NCI-H2227 (cell line): ENCODE data around the gene ABCC3.
A peak's percentile ranks its signal among the peaks of the same experiment; 100 is the strongest.

ENCODE experiments used
- DNase-seq: peaks from one replicate; lab custom pipeline; 2025; ENCODE audit not compliant: unreplicated experiment; lab: John Stamatoyannopoulos, UW

The ABCC3 gene

DNA sequence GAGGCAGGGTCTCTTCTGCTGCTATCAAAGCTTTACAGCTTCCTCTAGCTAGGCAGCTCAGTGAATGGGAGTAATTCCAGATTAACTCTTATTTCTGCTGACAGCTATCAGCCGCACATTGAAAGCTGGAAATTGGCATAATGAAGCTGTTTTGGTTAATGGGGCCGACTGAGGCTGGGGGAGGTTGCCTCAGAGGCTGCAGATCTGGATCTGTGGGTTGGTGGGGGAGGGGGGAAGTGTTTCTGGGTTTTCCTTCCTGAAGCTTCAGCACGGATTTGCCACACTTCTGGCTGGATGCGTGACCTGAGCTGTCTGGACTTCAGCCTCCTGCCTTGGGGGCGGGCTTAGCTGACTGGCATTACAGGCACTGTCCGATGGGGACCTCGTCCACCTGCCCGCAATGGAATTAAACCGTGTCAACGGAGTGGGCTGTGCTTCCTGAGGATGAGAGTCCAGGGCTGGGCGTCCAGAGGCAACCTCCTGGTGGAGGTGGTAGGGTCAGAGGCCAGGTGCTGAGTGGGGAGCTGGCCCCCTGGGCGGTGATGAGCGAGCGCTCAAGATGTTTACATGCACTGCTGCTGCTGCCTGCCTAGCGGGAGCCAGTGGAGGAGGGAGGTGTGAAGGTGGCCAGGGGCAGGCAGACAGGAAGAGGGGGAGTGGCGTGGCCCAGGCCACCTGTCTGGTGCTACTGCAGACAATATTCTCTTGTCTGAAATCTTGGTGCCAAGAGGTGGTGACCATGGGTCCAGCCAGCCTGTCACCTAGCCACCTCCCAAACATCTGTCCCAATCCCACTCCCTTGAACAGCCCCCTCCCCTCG, 6.7 kb upstream of the ABCC3 start:
- peak; percentile 65 for DNase-seq

DNA sequence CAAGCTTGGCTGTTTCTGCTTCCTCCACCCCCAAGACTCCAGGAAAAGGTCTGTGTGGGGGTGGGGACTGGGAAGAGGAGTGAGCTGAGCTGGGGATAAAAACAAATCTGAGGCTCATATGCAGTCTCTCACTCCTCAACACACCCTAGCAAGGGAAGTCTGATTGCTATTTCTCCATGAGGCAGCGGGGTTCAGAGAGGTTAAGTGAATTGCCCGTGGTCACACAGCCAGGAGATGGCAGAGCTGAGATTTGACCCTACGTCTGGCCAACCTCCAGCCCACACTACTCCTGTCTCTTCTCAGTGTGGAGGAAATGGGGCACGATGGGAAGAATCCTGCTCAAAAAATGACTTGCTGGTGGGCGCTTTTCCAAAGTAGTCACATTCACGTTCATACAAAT, 4.8 kb upstream of the ABCC3 start:
- no peak for DNase-seq

DNA sequence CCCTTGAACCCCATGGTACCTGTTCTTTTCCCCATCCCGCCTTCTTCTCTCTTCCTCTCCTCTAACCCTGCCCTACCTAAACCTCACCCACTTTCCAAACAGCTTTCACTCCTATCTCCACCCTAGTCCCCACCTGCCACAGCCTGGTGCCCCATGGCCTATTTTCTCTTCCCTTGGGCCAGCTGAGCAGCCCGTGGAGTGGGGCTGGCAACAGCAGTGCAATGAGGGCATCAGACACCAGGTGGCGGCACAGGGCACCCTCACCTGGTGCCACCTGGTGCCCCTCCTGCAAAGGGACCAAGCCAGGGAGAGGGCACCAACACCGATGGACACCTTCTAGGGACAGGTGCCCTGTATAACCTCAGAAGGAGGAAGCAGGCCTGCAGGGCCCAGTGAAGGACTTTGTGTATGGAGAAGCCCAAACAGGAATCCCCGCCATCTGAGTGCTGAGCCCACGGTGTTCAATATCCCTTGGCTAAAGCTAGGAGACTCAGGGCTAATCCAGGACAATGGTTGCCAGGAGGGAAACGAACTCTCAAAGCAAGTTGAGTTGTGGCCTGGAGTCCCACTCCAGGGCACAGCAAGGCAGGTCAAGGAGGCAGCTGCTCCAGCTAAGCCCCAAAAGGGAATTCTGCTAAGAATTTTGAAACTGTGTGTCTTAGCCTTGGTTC, 4.0 kb upstream of the ABCC3 start:
- peak; percentile 36 for DNase-seq

DNA sequence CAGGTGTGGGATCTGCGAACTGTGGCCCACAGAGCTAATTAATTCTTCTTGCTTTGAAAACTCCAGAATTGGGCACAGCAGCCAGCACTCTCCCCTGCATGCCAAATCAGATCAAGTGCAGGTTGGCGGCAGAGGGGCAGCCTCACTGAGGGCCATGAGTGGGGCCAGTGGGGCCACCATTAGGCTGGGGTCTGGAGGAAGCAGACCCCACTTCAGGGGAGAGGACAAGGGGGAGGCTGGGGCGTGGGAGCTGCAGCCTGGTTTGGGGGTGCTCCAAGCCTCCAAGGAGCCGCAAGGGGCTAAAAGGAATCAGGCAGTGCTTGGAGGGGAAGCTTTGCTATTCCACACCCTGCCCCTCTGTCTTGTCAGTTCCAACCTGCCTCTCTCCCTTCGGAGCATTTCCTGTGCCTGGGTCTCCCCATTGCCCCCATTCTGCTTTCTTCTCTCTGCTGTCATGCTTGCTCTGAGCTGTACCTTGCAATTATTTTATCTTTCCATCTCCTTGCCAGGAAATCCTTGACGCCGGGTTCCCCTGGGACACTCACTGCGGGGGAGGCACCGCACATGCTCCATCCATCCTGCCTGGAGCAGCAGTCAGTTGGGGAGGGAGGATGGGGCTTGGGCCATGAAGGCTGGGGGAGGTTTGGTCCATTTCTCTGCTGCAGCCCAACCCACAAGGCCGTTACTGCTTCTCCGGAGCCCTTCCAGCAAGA, 3.3 kb upstream of the ABCC3 start:
- DNase-seq = no peak

DNA sequence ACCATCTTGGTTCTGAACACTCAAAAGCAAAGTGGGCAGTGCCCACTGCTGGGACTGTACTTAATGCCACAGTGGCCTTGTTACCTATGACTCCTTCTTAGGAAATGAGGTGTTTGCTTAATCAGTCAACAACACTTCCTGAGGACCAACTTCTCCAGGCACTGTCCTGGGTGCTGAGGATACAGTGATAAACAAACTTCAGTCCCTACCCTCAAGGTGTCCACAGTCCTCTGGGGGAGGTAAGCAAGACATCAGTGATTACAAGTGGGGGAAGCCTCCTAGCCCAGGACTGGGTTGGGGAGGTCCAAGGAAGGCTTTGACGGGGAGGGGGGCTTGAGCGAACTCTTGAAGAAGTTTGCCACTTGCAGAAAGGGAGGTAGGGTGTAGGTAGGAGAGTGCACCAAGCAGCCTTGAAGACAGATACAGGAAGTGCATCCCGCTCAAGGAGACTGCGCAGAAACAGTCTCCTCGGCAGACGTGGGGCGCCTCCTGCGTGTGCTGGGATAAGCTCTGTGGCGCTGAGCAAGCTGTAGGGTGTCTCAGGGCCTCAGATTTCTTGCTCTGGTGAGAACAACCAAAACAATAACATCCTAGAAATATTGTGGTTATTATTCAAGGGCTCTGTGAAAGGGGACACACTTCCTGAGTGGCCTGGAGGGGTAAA, 2.6 kb upstream of the ABCC3 start:
- no peak for DNase-seq

DNA sequence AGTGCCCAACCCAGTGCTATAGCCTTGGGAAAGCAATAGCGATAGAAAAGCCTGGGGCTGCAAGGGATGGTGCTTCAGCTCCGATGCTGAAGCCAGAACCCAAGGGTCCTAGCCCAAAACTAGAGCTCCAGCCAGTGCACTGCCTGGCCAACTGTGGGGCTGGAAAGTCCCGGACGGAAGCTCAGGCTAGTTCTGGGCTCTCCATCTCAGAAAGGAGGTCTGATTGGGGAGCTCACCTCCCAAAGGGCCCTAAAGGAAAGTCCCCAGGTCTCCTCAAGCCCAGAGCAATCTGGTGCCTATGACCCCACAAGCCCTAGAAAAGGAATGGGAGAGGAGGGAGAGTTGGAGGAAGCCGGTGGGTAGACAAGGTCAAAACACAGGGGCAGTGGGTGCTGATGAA, 2.0 kb upstream of the ABCC3 start:
- no peak for DNase-seq

DNA sequence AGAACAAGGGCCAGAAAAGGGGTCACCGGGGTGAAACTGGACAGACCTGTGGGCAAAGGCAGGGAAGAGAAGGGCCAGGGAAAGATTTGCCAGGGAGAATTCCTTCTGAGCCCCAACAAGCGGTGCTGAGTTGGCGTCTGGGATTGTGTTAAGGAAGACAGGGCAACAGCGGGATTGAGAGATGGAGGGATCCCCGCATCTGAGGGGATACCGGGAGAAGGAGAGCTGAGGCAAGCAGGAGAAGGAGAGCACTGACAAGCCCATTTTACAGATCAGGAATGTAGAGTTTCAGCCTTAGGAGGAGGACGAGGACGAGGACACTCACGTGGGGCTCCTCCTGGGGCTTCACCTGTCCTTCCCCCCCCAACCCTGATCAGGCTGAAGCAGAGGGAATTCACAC, 998 bp upstream of the ABCC3 start:
- DNase-seq = no peak

DNA sequence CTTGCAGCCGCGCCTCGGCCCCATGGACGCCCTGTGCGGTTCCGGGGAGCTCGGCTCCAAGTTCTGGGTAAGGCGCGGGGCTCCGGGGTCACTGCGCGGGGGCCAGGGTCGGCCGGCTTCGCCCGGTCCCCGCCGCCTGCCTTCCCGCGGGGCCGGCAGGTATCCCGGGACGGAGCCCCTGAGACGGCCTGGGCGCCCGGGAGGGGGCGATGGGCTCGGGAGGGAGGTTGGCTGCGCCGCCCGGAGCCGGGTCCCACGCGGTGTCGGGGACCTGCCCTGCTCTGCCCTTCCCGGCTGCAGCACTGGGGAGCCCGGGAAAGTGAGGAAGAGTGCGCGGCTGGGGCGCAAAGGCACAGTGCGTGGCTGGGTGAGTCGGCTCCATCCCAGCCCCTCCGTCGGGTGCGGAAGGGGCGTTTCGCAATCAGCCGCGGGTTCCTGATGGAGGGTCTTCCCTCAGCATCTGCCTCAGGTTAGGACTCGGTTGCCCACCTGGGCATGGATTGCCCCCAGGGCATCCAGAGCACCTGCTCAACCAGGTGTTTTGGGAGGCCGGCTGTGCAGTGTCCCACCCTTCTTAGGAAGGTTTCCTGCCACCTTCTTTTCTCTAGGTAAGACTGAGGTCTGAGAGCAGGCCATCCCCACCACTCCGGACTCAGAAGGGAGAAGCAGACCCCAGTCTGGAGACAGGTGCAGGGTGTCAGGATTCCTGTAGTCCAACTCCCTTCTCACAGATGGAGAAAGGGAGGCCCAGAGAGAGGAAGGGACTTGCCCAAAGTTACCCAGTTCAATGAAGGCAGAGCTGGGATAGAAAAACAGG, 442 bp downstream of the ABCC3 start:
- DNase-seq = no peak

DNA sequence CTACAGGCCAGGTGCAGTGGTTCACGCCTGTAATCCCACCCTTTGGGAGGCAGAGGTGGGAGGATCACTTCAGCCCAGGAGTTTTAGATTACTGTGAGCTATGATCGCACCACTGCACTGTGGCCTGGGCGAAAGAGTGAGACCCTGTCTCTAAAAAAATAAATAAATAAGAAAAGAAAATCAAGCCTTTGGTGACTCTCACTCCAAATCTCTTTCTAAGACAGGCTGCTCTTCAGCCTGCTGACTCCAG, 976 bp downstream of the ABCC3 start:
- no peak for DNase-seq

DNA sequence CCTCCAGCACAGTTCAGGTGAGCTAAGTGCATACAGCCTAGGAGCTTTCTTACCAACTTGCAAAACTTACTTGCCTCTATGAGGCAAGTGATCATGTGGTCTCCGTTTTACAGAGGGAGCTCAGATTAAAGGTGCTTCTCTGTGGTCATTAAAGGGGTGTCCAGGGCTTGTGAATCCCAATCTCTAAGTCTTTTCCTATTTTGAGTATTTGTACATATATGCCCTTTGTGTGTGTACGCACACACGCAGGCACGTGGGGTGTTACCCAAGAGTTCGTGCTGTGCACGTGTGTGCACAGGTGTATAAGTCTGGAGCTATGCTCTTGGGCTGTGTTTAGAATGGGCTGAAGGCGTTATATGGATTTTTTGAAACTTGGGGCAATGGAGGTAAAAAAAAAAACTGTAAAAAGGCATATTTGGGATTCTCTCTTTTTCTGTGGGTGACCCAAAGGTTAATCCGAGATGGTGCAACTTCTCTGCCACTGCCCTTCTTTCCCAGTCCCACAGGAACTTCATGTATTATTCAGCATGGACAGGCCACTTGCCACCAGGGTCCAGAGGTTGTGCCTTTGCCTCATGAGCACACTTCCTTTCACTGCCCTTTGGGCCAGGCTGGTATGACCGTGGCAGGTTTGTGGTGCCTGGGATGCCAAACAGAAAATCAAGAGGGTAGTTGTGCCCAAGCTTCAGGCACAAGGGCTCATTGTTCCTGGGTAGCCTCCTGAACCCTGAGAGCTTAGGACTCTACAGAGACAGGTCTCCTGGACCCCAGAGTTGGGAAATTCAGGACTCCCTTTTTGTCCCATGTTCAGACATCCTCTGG, 1.5 kb downstream of the ABCC3 start:
- DNase-seq = no peak

DNA sequence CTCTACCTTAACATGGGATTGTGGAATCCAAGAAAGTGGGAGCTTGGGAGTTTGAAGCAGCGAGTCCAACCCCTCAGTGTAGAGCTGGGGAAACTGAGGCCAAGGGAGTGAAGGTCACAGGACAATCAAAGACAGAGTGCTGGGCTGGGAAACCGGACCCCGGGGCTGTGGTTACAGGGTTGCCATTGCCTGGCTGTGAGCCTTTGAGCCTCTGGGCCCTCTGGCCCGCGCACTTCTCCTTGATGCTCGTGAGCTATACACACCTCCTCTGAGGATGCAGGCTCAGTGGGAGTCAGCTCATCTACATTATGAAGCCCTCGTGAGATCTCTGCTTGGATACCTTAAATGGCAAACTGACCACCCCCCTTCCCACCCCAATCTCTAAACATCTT, 2.1 kb downstream of the ABCC3 start:
- DNase-seq = no peak

DNA sequence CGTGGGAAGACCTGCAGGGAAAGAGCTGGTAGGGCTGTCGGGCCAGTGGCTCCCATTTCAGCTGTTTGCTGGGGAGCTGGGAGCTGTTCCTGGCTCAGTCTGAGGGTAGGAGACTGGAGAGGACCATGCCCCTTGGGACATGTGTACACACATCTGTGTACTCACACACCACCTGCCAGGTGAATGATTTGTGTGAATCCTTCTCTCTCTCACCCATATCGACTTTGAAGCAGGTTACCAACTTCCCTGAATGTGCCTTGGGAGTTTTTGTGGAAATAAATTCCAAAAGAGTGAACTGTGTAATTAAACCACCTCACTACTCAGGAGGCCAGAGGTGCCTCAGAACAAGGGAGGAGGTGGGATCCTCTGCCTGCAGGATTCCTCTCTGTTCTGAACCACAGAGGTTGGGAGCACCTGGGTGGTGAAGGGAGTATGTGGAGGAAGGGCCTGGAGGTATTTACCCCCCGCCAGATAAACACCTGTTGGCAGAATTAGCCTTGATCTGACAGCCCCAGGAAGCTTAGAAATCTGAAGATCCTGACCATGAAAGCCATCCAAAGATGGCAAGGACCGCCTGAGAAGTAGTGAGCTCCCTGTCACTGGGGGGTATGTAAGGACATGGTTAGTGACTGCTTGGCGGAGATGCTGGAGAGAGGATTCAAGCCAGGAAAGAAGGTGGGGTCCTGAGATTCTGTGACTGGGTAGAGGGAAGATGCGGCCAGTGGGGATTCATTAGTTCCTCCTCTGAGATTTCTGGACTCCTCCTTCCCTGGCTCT, 3.3 kb downstream of the ABCC3 start:
- no peak for DNase-seq

DNA sequence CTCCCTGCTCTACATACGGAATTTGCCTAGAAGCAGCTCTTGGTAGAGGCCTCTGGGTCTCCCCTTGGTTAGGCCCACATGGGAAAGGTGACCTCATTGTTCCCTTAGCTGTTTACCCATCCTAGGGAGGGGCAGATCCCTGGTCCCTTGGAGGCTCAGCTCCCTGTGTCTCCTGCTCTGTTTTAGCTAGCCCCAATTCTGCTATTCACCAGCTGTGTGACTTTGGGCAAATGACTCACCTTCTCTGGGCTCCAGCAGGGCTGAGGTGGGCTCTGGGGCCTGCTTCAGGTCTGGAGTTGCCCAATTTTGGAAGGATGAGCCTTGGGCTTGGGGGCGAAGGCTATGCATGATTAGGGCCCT, 3.9 kb downstream of the ABCC3 start:
- DNase-seq = no peak

DNA sequence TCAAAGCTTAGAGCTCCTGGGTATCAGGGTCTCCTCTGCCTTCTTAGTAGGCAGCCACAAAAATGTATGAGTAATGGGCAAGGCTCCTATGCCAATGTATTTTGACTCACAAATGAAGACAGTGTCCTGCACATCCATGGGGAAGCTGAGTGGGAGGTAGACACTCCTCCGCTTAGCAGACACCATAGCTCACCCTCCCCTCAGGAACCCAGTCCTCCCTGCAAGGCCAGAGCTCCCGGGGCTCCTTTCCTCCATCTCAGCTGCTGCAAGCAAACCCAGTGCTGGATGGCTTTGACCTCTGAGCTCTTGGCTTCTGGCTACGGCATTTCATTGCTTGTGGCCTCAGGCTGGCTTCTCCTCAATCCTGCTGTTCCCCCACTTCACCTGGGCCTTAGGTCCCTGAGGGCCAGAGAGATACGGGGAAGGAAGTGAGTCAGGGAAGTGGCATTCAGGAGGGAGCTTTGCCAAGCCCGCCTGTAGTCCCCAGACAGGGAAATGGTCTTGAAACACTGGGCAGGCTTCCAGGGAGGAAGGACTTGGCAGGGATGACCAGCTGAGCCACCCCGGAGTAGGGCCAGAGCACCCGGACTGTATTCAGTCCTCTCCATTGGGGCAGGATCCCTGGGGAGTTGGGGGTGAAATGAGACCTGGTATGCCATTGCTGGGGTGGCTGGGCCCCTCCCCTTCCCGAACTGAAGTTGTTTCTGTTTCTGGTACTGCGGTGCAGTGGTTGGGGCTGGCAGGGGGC, 4.5 kb downstream of the ABCC3 start:
- no peak for DNase-seq

DNA sequence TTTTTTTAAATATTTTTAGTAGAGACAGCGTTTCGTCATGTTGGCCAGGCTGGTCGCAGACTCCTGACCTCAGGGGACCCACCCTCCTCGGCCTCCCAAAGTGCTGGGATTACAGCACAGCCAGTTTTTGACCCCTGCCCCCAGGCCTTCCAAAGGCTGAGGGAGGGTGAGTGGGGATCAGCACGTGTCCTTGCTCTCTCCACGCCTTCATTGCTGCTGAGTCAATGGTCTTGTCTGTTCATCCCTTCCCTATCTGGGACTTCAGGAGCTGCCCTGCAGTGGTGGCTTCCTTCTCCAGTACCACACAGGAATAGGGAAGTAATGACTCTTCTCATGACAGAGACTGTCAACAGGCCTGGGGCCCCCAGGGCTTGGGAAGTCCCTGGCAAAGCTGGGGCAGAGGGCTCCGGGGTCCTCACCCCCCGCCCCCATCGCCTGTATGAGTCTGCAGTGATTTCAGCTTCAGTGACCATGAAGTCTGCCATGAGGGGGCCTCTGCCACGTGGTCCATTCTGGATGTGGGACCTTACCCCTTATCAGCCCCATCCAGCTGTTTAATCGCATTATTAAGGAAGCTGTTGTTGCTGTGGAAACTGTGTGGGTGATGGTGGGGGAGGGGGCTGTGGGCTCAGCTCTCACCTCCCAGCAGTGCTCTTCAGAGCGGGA, 6.1 kb downstream of the ABCC3 start:
- no peak for DNase-seq

DNA sequence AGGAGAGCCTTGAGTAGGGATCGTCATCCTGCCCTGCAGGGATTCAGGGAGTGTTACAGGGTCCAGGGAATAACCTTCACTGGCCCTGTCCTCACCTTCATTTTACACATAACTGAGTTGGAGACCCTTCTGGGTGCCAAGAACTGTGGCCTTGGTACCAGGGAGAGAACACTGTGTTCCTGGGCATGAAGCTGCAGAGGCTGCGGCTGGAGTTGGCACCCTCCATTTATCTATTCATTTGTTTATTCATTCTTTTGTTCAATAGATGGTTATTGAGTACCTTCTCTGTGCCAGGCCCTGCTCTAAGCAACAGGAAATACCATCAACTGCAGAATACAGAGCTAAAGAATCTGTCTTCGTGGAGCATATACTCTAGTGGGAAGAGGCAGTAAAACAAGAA, 6.7 kb downstream of the ABCC3 start:
- DNase-seq = no peak

DNA sequence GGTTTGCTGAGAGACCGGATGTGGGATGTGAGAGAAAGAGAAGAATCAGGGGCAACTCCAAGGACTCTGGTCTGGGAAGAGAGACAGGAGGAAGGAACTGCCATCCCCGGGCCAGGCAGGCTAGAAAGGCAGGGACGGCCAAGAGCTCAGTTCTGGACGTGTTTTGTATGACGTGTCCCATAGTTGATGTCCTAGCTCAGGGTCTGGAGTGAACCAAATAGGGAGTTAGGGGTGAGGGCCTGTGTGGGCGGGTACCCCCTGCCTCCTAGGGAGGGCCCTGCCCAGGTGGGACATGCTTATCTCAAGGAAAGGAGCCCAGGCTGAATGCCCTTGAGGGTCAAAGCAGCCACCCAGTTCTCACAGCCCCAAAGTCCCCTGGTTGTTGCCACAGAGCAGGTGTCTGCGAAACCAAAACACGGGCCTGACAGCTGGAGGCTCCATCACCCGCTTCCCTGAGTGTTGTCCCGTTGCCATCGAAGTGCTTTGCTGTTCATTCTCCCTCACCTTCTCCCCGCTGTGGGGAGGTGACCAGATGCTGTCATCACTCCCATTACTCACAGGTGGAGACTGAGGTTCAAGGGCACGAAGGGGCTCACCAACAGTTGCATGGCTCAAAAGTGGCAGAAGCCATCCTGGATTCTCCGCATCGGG, 7.5 kb downstream of the ABCC3 start:
- DNase-seq = no peak
